ENCODE measurements around the gene IL16.

IL16 gene

DNA sequence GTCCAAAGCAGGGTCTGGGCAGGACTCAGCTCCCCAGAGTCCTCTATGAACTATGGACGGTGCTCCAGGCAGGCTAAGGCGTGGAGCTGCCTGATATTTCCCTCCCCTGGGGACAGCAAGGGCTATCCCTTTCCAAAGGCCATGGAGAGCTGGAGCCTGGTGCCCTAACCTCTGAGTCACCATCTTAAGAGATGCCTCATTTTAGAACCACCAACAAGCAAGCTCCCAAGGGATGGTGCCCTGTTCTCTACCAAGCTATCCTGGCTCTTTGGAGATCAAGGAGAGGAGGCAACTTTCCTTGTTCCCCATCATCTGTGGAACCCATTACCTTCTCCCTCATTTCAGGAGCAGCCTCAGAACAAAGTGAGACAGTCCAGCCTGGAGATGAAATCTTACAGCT, 111.6 kb downstream of the IL16 start:
- no peak overlapping the region for H3K27ac Mint-ChIP-seq
- H3K9me3 Mint-ChIP-seq, result no peaks in the 10 kb centered on the region
- H3K27me3 Mint-ChIP-seq, result no peaks in the 10 kb centered on the region
- H3K4me1 Mint-ChIP-seq (ENCODE audit: low read depth), result peaks cover 87% of the 10 kb centered on the region
- peaks cover 90% of the 10 kb centered on the region for H3K36me3 Mint-ChIP-seq (ENCODE audit: low read depth)
- no peak overlapping the region for H3K4me3 Mint-ChIP-seq
- intact Hi-C loops (cut with micrococcal nuclease), result no loop called here

GRCh38 chr15:81309647-81310450, 113.2 kb downstream of the IL16 start:
- no peaks in the 10 kb centered on the region for H3K27me3 Mint-ChIP-seq
- H3K9me3 Mint-ChIP-seq, result no peaks in the 10 kb centered on the region
- intact Hi-C loops (cut with micrococcal nuclease), result loop anchor here (5.0 kb wide), 1 partner anchor 33 kb away; no protein-coding TSS in a partner anchor
- peaks cover 87% of the 10 kb centered on the region for H3K36me3 Mint-ChIP-seq (ENCODE audit: low read depth)
- no peak overlapping the region for H3K4me3 Mint-ChIP-seq
- peak overlapping the region; percentile 94 for H3K27ac Mint-ChIP-seq
- H3K4me1 Mint-ChIP-seq (ENCODE audit: low read depth), result peaks cover 82% of the 10 kb centered on the region

DNA sequence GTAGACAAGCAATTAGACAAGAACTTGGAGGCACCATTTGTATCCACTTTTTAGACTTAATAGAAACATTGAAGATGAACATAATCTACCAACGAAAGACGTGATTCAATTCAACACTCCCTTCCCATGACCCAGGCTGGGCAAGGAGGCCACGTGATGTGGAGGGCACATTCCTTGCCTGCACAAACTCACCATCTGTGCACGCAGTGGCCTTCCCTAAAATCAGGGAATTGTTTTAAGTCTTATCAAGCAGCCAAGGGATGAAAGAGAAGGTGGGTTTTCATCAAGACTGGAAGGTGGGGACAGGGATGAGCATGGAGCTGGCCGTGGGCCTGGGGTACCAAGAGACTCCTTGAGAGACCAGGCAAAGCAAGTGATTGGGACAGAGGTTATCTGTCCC, 113.8 kb downstream of the IL16 start:
- no peak overlapping the region for H3K4me3 Mint-ChIP-seq
- peak overlapping the region; percentile 94 for H3K27ac Mint-ChIP-seq
- intact Hi-C loops (cut with micrococcal nuclease), result loop anchor here (5.0 kb wide), 1 partner anchor 33 kb away; no protein-coding TSS in a partner anchor
- H3K9me3 Mint-ChIP-seq, result no peaks in the 10 kb centered on the region
- H3K36me3 Mint-ChIP-seq (ENCODE audit: low read depth), result peaks cover 87% of the 10 kb centered on the region
- peaks cover 87% of the 10 kb centered on the region for H3K4me1 Mint-ChIP-seq (ENCODE audit: low read depth)
- no peaks in the 10 kb centered on the region for H3K27me3 Mint-ChIP-seq

DNA sequence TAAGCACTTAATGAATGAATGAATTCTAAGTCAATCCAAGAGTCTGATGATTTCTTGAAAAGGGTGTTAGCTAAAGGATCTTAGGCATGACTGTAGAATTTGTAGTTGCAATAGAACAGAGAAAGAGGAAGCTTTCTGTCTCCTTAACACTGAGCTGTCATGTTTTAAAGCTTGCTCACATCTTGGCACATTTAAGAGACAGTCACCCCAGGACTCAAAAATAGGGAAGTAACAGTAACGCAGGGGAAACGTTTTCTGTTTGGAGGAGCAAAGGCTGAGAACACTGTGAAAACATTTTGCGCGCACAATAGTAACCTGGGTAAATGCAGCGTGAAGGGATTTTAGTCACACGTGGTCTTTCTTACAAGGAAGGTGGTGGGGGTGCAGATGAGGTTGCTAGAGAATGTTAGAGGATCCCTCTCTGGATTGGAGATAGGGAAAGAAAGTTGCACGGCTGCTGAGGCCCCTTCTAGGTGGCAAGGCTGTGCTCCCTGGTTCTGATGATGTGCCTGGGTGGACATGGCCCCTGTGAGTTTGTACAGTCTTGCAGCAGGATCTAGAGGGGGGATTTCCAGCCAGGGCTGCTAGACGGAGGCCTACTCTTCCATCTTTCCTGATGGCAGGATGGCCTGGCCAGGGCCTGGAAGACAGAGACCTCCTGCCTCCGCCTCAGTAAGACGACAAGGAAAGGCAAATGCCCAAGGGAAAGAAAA, 115.2 kb downstream of the IL16 start:
- Mint-ChIP-seq H3K9me3 (no peaks in the 10 kb centered on the region), H3K27ac (peak overlapping the region; percentile 94), H3K4me1 (ENCODE audit: low read depth) (peaks cover 81% of the 10 kb centered on the region), H3K36me3 (ENCODE audit: low read depth) (peaks cover 87% of the 10 kb centered on the region), H3K4me3 (peak overlapping the region; percentile 49), H3K27me3 (no peaks in the 10 kb centered on the region)
- intact Hi-C loops (cut with micrococcal nuclease), result loop anchor here (1.0 to 5.0 kb wide), 2 partner anchors 10 to 35 kb away; no protein-coding TSS in a partner anchor

DNA sequence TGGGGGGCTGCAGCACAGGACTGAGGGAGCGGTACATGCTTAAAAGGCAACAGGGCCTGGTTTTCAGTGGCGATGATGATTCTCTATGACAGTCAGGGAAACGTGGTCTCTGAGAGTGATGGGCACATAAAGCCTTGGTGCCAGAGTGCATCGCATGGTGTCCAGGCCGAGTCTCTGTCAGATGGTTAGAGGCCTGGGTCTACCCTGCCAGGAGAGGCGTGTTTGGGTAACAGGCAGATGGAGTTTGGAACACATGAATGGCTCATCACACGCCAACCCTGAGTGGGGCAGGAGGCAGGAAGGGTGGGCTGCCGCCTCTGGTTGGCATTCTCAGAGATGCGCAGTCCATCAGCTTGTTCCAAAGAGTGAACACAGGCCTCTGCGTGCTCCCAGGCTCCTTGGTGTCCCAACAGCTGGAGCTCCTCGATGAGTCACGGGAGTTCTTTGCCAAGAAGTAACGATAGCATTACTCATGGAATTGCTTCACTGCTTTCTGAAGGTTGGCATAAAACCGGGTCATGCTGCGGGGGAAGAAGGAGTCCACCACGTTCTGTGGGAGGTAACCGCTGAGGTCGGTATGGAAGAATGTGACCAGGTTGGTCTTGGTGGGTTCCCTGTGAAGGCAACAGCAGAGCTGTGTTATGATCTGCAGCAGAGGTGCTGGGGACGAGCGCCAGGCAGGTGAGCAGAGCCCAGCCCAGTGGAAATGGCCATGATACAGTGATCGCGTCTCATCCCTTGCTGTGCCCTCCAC, 116.3 kb downstream of the IL16 start:
- no peaks in the 10 kb centered on the region for H3K27me3 Mint-ChIP-seq
- H3K4me3 Mint-ChIP-seq, result no peak overlapping the region
- H3K36me3 Mint-ChIP-seq (ENCODE audit: low read depth), result peaks cover 87% of the 10 kb centered on the region
- H3K4me1 Mint-ChIP-seq (ENCODE audit: low read depth), result peaks cover 74% of the 10 kb centered on the region
- intact Hi-C loops (cut with micrococcal nuclease), result loop anchor here (5.0 kb wide), 1 partner anchor 36 kb away; no protein-coding TSS in a partner anchor
- peak overlapping the region; percentile 94 for H3K27ac Mint-ChIP-seq
- H3K9me3 Mint-ChIP-seq, result no peaks in the 10 kb centered on the region

DNA sequence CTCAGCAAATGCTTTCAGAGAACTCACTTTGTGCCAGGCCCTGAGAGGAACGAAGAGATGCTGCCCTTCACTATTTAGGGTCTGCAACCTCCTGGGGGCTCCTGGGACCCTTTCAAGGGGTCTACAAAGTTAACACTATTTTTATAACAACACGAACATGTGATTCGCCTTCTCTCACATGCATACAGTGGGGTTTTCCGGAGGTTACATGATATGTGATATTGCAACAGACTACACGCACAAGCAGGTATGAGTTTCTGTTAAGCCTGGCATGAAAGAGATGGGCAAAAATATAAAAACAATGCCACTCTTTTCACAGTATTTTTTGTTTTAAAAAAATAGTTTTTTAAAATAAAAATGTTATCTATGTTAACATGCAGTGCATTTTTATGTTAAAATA, 117.0 kb downstream of the IL16 start:
- intact Hi-C loops (cut with micrococcal nuclease), result loop anchor here (5.0 kb wide), 1 partner anchor 36 kb away; no protein-coding TSS in a partner anchor
- H3K9me3 Mint-ChIP-seq, result no peaks in the 10 kb centered on the region
- no peaks in the 10 kb centered on the region for H3K27me3 Mint-ChIP-seq
- H3K27ac Mint-ChIP-seq, result peak overlapping the region; percentile 94
- no peak overlapping the region for H3K4me3 Mint-ChIP-seq
- H3K4me1 Mint-ChIP-seq (ENCODE audit: low read depth), result peaks cover 71% of the 10 kb centered on the region
- H3K36me3 Mint-ChIP-seq (ENCODE audit: low read depth), result peaks cover 87% of the 10 kb centered on the region

GRCh38 chr15:81314378-81314777, 117.7 kb downstream of the IL16 start:
- Mint-ChIP-seq H3K27me3 (no peaks in the 10 kb centered on the region), H3K36me3 (ENCODE audit: low read depth) (peaks cover 87% of the 10 kb centered on the region), H3K4me3 (no peak overlapping the region), H3K9me3 (no peaks in the 10 kb centered on the region), H3K27ac (peak overlapping the region; percentile 61), H3K4me1 (ENCODE audit: low read depth) (peaks cover 64% of the 10 kb centered on the region)
- intact Hi-C loops (cut with micrococcal nuclease), result loop anchor here (5.0 kb wide), 1 partner anchor 37 kb away; no protein-coding TSS in a partner anchor

- no peaks in the 10 kb centered on the region for H3K27me3 Mint-ChIP-seq
- H3K4me3 Mint-ChIP-seq, result no peak overlapping the region
- no peaks in the 10 kb centered on the region for H3K9me3 Mint-ChIP-seq
- intact Hi-C loops (cut with micrococcal nuclease), result no loop called here
- peak overlapping the region; percentile 61 for H3K27ac Mint-ChIP-seq
- H3K36me3 Mint-ChIP-seq (ENCODE audit: low read depth), result peaks cover 87% of the 10 kb centered on the region
- H3K4me1 Mint-ChIP-seq (ENCODE audit: low read depth), result peaks cover 52% of the 10 kb centered on the region
These were observed 118.9 kb downstream of the IL16 start for GRCh38 chr15:81315452-81316175.

- Mint-ChIP-seq H3K27me3 (no peaks in the 10 kb centered on the region), H3K36me3 (ENCODE audit: low read depth) (peaks cover 87% of the 10 kb centered on the region), H3K27ac (peak overlapping the region; percentile 61), H3K4me1 (ENCODE audit: low read depth) (peaks cover 45% of the 10 kb centered on the region), H3K4me3 (no peak overlapping the region), H3K9me3 (no peaks in the 10 kb centered on the region)
- intact Hi-C loops (cut with micrococcal nuclease), result no loop called here
These were observed 119.6 kb downstream of the IL16 start for GRCh38 chr15:81316267-81316666.

- Mint-ChIP-seq H3K4me3 (no peak overlapping the region), H3K9me3 (no peaks in the 10 kb centered on the region), H3K27me3 (no peaks in the 10 kb centered on the region), H3K4me1 (ENCODE audit: low read depth) (peaks cover 40% of the 10 kb centered on the region), H3K27ac (no peak overlapping the region), H3K36me3 (ENCODE audit: low read depth) (peaks cover 84% of the 10 kb centered on the region)
- intact Hi-C loops (cut with micrococcal nuclease), result no loop called here
These were observed 121.0 kb downstream of the IL16 start for GRCh38 chr15:81317642-81318017.

DNA sequence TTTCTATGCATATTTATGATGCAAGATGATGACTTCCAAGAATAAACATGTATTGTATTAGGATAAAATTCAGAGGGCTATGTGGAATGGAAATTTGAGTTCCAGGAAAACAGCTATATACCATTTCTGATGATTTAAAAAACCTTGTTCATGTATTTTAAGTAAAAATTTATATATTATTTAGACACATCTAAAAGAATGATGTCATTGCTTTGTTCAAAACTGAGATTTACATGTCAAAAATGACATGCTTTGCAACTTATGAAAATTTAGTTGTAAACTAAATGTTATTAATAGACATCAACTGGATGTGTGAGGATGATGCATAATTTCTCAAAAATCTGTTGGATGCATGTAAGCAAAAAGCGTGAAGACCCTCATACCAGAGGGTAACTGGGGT, 125.0 kb downstream of the IL16 start:
- H3K4me1 Mint-ChIP-seq (ENCODE audit: low read depth), result peaks cover 32% of the 10 kb centered on the region
- H3K36me3 Mint-ChIP-seq (ENCODE audit: low read depth), result peaks cover 55% of the 10 kb centered on the region
- no peak overlapping the region for H3K27ac Mint-ChIP-seq
- no peak overlapping the region for H3K4me3 Mint-ChIP-seq
- intact Hi-C loops (cut with micrococcal nuclease), result loop anchor here (5.0 kb wide), 1 partner anchor 34 kb away; no protein-coding TSS in a partner anchor
- H3K27me3 Mint-ChIP-seq, result peaks cover 6% of the 10 kb centered on the region
- H3K9me3 Mint-ChIP-seq, result no peaks in the 10 kb centered on the region

DNA sequence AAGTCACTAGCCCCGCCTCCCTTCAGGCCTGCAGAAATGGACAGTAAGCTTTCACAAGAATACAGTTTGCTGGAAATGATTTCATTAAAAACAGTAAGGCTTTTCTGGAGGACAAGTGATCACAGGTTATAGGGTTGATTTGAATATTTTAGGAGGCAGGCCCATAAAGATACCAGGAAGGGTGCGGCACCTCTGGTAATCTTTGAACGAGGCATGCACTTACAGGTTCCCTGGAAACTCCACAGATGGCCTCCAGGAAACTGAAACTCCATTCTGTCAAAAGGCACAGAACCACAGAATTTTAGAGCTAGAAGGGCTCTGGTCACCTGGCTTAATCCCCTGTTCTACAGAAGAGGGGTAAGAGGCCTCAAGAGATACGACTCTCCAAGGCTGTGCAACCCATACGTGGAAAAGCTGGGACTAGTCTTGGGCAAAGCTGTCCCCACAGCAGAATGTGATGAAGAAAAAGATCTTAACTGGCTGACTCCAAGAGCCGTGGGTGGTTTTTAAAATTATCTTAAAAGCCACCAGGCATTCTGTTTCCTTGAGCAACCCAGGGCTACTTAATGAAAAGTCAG, 126.1 kb downstream of the IL16 start:
- intact Hi-C loops (cut with micrococcal nuclease), result loop anchor here (5.0 kb wide), 1 partner anchor 35 kb away; no protein-coding TSS in a partner anchor
- H3K27me3 Mint-ChIP-seq, result peaks cover 6% of the 10 kb centered on the region

DNA sequence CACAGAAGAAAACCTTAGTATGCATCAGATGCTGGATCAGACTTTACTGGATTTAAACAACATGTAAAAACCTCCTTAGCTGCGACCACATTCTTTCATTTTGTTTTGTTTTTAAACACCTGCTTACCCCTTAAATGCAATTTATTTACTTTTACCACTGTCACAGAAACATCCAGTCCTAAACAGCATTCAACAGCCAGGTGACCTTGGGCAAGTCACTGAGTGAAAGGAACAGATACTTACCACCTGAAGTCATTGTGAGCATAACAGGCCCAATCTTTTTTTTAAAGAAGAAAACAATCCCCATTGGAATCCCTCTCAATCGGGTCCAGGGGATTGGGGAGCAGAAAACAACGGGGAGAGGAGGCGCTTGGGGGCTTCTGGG, 126.9 kb downstream of the IL16 start:
- Mint-ChIP-seq H3K4me3 (peak overlapping the region; percentile 84), H3K9me3 (no peaks in the 10 kb centered on the region), H3K27ac (peak overlapping the region; percentile 80), H3K4me1 (ENCODE audit: low read depth) (peaks cover 32% of the 10 kb centered on the region), H3K36me3 (ENCODE audit: low read depth) (peaks cover 36% of the 10 kb centered on the region), H3K27me3 (peaks cover 6% of the 10 kb centered on the region)
- intact Hi-C loops (cut with micrococcal nuclease), result loop anchor here (5.0 kb wide), 1 partner anchor 36 kb away; no protein-coding TSS in a partner anchor

More for the DNA sequence above, 126.1 kb downstream of the IL16 start:
- Mint-ChIP-seq H3K4me1 (ENCODE audit: low read depth) (peaks cover 32% of the 10 kb centered on the region), H3K4me3 (no peak overlapping the region), H3K9me3 (no peaks in the 10 kb centered on the region), H3K36me3 (ENCODE audit: low read depth) (peaks cover 44% of the 10 kb centered on the region), H3K27ac (no peak overlapping the region)

Data from dendritic cell treated with granulocyte-macrophage colony-stimulating factor and Interleukin-4, amounts not matched to agents 40 ng/mL and 50 ng/mL, for 4 days (primary cell).